SHP77 (cell line): ENCODE results near the gene DOK7.

ENCODE experiments used
- DNase-seq, 2 experiments: peaks; one replicate each; lab custom pipeline; 2025; lab: John Stamatoyannopoulos, UW

DOK7 gene, protein sequence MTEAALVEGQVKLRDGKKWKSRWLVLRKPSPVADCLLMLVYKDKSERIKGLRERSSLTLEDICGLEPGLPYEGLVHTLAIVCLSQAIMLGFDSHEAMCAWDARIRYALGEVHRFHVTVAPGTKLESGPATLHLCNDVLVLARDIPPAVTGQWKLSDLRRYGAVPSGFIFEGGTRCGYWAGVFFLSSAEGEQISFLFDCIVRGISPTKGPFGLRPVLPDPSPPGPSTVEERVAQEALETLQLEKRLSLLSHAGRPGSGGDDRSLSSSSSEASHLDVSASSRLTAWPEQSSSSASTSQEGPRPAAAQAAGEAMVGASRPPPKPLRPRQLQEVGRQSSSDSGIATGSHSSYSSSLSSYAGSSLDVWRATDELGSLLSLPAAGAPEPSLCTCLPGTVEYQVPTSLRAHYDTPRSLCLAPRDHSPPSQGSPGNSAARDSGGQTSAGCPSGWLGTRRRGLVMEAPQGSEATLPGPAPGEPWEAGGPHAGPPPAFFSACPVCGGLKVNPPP

DNA sequence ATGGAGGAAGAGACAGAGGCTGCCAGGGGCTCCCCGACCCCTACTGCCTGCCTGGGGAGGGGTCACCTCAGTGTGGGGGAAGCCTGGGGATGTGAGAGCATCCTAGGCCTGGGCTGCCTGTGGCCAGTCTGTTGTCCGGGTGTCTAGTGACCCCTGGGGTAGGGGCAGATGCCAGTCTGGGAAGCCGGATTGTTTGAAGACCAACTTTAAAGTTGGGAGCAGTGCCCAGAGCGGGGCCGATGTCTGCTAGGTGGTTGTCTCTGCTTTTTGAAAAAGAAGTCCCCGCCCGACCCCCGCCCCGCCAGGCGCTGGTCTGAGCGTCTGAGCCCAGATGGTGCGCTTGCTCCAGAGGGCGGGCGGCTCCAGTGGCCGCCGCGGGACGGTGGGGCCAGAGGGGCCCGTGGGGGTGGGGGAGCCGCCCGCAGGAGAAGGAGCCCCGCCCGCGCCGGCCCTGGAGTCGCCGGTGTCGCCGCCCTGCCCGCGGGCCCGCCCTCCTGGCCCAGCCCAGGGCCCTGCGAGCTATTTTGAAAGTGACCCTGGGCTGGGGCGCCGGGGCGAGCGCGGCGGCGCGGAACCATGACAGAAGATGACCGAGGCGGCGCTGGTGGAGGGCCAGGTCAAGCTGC lies at the start of gene DOK7:
Gene DOK7, plus strand, starts transcription at position 517 of the 626 bp plus-strand sequence. Its CDS starts 70 bp downstream, at position 587.
- no peak for DNase-seq

GRCh38 chr4:3413675-3414420 lies 49.3 kb upstream of the DOK7 start:
- no peak for DNase-seq

- DNase-seq, result no peak
Measured at GRCh38 chr4:3414421-3415279, 48.5 kb upstream of the DOK7 start.

DNA sequence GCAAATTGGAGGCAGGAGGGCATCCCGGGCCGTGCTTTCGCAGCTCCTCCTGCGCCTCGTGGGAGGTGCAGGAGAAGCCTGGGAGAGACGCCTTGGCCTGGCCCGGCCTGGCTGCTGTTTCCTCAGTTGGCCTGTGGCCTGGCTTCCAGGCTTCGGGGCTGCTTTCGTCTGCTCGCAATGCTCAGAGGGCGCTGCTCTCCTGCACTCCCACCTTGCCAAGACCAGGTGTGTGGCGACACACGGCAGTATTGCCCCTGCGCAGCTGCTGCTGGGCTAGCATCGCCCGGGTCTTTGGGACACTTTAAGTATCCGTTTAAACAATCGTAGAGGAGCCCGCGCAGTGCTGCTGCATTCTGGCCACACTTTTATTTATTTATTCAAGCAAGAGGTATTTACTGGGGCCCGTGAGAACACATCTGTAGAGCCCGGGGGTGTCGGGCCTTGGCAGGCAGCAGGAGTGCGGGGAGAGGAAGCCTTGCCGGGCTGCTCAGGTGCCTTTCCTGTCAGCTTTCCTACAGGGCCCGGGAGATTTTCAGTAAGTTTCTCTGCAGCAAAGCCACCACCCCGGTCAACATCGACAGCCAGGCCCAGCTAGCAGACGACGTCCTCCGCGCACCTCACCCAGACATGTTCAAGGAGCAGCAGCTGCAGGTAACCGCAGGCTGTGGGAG lies 47.5 kb upstream of the DOK7 start:
- no peak for DNase-seq

DNA sequence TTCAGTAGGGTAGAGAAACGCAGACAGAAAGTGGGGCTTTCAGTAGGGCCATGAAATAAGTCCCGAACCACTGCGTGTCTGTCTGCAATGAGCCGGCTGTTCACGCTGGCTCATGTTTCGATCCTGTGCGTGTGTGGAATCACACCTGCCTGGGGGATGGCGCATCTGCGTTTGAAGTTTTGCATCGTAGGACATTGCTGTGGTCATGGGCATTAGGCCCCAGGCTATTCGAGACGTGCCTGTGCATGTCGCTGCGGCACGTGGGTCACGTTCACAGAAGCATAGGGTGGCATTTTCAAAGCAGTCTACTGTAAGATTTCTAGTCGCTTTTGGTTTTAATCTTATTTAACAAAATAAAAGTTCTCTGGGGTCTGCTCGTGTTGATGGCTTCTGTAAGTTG lies 46.8 kb upstream of the DOK7 start:
- no peak for DNase-seq

- DNase-seq, result no peak
Measured at GRCh38 chr4:3416821-3417221, 46.3 kb upstream of the DOK7 start.

DNA sequence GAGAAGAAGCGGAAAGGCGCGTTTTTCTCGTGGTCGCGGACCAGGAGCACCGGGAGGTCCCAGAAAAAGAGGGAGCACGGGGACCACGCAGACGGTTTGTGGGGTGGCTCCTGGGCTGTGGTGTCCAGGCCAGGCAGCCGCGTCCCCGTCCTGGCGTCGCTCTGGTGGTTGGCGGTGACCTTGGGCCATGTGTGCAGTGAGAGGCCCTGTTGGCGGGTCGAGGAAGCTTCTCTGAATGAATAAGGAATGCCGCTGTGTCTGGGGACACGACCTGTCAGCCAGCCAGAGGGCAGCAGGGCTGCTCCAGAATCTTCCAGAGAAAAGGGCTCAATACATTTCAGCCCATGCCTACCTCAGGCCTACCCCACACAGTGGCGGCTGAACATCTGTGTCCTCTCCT lies 45.7 kb upstream of the DOK7 start:
- DNase-seq, result no peak

DNA sequence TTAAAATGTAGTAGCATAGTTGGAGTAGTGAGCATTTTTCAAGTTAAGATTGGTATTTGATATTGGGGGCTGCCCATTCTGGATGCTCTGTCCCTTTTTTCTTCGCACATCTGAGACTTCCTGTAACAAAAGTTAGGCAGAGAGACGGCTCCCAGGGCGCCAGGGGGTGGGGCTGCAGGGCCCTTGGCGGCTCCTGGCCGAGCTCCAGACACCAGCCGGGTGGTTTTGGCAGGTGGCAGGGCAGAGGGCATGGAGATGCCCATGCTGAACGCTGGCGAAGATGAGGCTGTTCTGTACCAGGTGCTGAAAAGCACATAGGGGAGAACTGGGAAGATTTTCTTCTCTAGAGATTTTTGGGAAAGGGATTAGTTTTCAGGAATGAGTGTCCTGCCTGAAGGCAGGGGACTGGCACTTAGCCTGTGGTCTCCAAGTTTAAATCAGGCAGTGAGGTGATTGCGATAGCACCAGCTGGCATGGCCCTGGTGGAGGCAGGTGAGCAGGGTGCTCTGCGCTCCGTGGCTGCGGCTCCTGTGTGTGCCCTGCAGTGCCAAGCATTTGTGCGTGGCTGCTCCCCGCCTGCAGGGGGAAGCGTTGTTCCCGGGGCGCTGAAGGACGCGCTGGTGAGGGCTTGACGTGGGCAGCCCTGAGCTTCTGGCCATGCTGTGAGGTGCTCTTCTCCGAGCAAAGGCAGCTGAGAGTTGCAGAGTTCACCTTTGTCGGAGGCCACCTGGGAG lies 44.9 kb upstream of the DOK7 start:
- DNase-seq, result no peak

GRCh38 chr4:3419836-3420605 lies 43.1 kb upstream of the DOK7 start:
- DNase-seq, result no peak

GRCh38 chr4:3420606-3420955 lies 42.5 kb upstream of the DOK7 start:
- DNase-seq, result no peak

DNA sequence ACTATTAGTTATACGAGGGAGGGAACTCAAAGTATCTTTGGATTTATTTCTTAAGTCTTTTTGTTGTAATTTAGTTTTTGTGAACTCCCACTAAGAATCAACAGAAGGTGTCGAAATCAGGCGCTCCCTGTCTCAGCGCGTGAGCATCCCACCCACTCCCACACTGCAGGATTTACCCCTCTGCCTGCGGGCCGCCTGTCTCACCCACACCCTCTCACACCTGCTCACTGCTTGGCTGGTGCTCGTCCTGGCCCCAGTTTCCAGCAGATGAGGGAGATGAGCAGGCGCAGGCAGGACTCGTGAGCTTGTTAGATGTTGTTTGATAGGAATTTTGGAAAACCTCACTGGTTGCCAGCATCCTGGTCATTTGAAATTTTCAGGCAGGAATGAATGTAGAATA lies 42.1 kb upstream of the DOK7 start:
- DNase-seq, result no peak

DNA sequence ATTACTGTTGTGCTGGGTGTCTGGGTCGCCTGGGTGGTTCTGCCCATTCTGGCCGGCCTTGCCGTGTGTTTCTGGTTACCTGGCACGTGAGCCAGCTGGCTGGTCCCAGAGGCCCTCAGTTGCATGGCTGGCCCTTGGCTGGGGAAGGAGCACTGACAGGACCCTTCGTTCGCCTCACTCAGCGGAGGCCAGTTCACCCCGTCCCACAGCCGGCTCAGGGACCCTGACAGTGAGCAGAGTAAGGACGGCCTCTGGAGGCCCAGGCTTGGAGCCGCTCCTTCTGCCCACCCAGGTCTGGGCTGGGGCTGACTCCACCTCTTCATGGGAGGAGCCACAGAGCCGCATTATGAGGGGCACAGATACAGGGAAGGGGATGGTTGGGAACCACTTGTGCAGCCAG lies 41.6 kb upstream of the DOK7 start:
- DNase-seq, result no peak

GRCh38 chr4:3422241-3422801 lies 40.8 kb upstream of the DOK7 start:
- no peak for DNase-seq

GRCh38 chr4:3422808-3423297 lies 40.3 kb upstream of the DOK7 start:
- no peak for DNase-seq

DNA sequence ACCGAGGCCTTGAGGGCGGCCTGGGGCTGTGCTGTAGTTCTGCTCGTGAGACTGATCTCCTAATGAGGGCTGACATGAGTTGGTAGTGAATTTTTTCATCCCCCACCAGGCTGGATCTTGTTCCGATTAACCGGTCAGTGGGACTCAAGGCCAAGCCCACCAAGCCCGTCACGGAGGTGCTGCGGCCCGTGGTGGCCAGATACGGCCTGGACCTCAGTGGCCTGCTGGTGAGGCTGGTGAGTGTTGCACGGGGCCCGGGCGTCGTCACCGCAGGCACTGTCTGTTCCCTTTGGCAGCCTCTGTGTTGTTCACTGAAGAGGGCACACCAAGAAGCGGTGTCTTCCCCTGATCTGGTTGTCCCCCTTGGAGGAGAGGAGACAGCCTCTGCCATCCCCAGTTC lies 39.7 kb upstream of the DOK7 start:
- DNase-seq, result no peak

- no peak for DNase-seq
Measured at GRCh38 chr4:3423952-3424351, 39.2 kb upstream of the DOK7 start.

DNA sequence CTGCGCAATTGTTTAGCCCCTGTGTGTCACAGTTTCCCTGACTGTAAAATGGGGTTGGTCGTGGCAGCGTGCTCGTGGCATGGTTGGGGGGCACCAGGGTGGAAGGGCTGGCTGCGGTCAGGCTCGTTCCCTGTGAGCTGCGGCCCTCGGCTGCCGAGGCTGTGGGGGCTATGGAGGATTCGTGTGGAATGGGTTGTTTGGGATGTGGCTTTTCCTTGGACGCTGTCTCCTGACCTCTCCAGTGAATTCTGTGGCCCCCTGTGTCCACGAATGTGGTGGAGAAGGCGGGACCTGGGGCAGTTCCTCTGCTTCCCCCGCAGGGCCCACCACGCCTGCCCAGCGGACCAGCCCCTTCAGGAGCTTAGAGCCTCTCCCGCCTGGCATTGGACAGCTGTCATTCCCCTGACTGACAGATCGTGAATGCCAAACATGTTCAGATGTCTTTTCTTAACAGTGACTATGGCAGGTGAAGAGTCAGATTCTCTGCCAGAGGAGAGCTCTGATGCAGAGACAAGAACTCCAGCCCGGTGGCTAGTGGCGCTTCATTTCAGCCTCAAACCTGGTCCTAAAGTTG lies 38.5 kb upstream of the DOK7 start:
- DNase-seq, result no peak

GRCh38 chr4:3426465-3427133 lies 36.5 kb upstream of the DOK7 start:
- DNase-seq, result no peak

- no peak for DNase-seq
Measured at GRCh38 chr4:3427134-3427476, 36.0 kb upstream of the DOK7 start.
